ENCODE results near the gene WDR35.
"Not testable (repeated sequence)": the region's sequence is repeated elsewhere in the genome, so short reads cannot be mapped to it uniquely, and the experiment has no call there.

The WDR35 gene

DNA sequence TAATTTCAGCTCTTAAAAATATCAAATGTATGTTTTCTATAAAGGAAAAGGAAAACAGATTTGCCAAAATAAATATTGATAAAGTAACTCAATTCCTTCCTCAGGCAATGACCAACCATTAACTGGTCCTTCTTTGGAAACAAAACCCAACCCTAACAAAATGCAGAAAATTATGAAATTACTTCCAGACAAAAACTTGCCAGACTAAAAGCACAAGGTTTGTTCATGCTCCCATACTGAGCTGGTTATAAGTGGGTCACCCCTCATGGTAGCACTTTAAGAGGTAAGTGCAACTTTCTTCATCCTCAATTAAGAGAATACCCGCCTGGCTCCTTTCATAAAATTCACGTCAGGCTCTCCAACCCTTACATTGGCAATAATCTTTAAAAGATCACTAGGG, 57.0 kb downstream of the WDR35 start:
- H3K4me1 ChIP-seq (ENCODE audit: control insufficient read depth, insufficient read depth, low read length), result peaks cover 16% of the 10 kb centered on the region
- peaks cover 4% of the 10 kb centered on the region for H3K9me3 ChIP-seq (replicated peaks; ENCODE audit: low read length)
- peaks cover 29% of the 10 kb centered on the region for H3K36me3 ChIP-seq (ENCODE audit: insufficient read depth, low read length)
- no peaks in the 10 kb centered on the region for H3K27me3 ChIP-seq (ENCODE audit: control insufficient read depth, insufficient read depth, low read length)
- H3K9ac ChIP-seq (ENCODE audit: low read depth, low read length), result peak overlapping the region; percentile 63
- peak overlapping the region; percentile 43 for H3K4me3 ChIP-seq (ENCODE audit: low read length)
- H3K4me2 ChIP-seq (ENCODE audit: low read length), result peak overlapping the region; percentile 77

DNA sequence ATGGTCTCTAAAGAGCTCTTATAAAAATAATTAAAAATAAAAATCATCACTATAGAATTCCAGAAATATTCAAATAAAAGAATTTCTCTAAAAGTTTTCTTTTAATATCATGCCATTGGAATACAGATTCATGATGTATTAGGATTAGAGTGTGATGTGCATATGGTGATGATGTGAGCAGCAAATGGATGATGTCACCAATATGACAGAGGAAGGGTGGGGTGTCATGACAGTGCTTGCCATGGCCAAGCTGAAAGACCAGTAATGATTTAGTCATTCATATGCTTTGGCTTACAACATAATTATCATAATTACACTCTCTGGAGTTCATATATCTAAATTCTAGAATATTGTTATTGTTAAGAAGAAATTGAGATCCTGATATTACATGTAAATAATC, 60.7 kb downstream of the WDR35 start:
- Histone ChIP-seq H3K4me3 (ENCODE audit: low read length) (no peak overlapping the region), H3K9ac (ENCODE audit: low read depth, low read length) (no peak overlapping the region), H3K9me3 (replicated peaks; ENCODE audit: low read length) (peaks cover 4% of the 10 kb centered on the region), H3K27me3 (ENCODE audit: control insufficient read depth, insufficient read depth, low read length) (no peaks in the 10 kb centered on the region), H3K36me3 (ENCODE audit: insufficient read depth, low read length) (peaks cover 10% of the 10 kb centered on the region), H3K4me1 (ENCODE audit: control insufficient read depth, insufficient read depth, low read length) (peaks cover 16% of the 10 kb centered on the region), H3K4me2 (ENCODE audit: low read length) (no peak overlapping the region)

DNA sequence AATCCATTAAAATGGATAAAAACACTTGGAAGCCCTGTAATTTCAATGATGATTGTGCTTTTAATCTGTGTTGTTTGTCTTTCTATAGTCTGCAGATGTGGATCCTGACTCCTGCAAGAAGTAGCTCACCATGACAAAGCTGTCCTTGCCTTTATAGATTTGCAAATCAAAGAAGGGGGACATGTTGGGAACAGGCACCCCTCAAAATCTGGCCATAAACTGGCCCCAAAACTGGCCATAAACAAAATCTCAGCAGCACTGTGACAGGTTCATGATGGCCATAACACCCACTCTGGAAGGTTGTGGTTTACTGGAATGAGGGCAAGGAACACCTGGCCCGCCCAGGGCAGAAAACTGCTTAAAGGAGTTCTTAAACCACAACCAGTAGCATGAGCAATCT, 62.1 kb downstream of the WDR35 start:
- H3K9ac ChIP-seq (ENCODE audit: low read depth, low read length); H3K4me3 ChIP-seq (ENCODE audit: low read length); H3K27me3 ChIP-seq (ENCODE audit: control insufficient read depth, insufficient read depth, low read length); H3K4me1 ChIP-seq (ENCODE audit: control insufficient read depth, insufficient read depth, low read length); H3K4me2 ChIP-seq (ENCODE audit: low read length); H3K9me3 ChIP-seq (replicated peaks; ENCODE audit: low read length); H3K36me3 ChIP-seq (ENCODE audit: insufficient read depth, low read length): not testable (repeated sequence)

DNA sequence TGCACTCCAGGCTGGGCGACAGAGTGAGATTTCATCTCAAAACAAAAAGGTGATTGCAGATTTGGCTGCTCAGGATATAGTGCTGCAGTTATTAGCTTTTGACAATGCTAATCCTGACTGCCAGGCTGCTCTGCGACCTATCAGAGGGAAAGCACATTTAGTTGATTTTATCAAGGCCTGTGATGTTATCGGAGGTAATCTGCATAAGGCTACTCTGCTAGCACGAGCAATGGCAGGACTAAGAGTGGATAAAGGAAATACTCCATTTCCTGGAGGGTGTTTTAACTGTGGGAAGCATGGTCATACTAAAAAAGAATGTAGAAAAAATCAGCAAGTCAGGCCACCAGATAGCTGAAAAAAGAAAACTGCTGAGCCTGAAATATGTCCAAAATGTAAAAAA, 65.4 kb downstream of the WDR35 start:
- H3K9me3 ChIP-seq (replicated peaks; ENCODE audit: low read length); H3K4me1 ChIP-seq (ENCODE audit: control insufficient read depth, insufficient read depth, low read length); H3K9ac ChIP-seq (ENCODE audit: low read depth, low read length); H3K4me3 ChIP-seq (ENCODE audit: low read length); H3K27me3 ChIP-seq (ENCODE audit: control insufficient read depth, insufficient read depth, low read length); H3K36me3 ChIP-seq (ENCODE audit: insufficient read depth, low read length); H3K4me2 ChIP-seq (ENCODE audit: low read length): not testable (repeated sequence)

DNA sequence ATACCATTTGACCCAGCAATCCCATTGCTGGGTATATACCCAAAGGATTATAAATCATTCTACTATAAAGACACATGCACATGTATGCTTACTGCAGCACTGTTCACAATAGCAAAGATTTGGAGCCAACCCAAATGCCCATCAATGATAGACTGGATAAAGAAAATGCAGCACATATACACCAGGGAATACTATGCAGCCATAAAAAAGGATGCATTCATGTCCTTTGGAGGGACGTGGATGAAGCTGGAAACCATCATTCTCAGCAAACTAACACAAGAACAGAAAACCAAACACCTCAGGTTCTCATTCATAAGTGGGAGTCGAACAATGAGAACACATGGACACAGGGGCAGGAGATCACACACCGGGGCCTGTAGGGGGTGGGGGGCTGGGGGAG, 67.7 kb downstream of the WDR35 start:
- not testable (repeated sequence) for H3K4me1 ChIP-seq (ENCODE audit: control insufficient read depth, insufficient read depth, low read length); H3K9ac ChIP-seq (ENCODE audit: low read depth, low read length); H3K4me3 ChIP-seq (ENCODE audit: low read length); H3K36me3 ChIP-seq (ENCODE audit: insufficient read depth, low read length); H3K9me3 ChIP-seq (replicated peaks; ENCODE audit: low read length); H3K4me2 ChIP-seq (ENCODE audit: low read length); H3K27me3 ChIP-seq (ENCODE audit: control insufficient read depth, insufficient read depth, low read length)

DNA sequence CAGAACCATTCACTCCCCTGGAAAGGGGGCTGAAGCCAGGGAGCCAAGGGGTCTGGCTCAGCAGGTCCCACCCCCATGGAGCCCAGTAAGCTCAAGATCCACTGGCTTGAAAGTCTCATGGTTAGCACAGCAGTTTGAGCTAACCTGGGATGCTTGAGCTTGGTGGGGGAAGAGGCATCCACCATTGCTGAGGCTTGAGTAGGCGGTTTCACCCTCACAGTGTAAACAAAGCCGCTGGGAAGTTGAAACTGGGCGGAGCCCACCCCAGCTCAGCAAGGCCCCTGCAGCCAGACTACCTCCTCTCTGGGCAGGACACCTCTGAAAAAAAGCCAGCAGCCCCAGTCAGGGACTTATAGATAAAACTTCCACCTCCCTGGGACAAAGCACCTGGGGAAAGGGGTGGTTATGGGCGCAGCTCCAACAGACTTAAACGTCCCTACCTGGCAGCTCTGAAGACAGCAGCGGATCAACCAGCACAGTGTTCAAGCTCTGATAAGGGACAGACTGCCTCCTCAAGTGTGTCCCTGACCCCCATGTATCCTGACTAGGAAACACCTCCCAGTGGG, 73.4 kb downstream of the WDR35 start:
- no peaks in the 10 kb centered on the region for H3K27me3 ChIP-seq (ENCODE audit: control insufficient read depth, insufficient read depth, low read length)

DNA sequence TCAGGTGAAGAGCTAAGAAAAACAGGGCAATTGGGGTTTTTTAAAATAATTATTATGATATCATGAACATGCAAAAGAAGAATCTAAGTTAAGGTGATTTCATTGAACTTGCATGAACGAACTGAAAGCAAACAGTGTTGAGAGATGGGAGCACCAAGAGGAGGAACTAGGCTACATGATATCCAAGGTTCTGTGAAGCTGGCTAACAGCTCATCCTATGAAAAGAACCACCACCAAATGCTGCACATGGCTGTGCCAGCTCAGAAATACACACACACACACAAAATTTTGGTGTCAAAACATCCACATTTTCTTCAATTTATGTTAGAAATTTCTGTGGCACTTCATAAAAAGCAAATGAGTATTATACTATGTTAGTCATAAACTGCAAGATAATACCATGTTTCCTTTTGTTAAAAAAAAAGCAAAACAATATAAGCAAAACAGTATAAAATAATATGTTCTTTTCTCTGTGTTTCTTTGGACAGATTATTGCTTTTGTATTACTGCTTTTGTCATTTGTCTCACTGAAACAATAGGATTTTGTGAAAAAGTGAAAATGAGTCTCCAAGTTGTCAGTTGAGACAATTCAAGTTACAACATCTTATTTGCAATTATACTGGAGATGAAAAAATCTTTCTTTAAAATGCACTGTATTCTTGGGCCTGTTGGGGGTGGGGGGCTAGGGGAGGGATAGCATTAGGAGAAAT, 75.5 kb downstream of the WDR35 start:
- no peak overlapping the region for H3K4me2 ChIP-seq (ENCODE audit: low read length)
- peaks cover 21% of the 10 kb centered on the region for H3K4me1 ChIP-seq (ENCODE audit: control insufficient read depth, insufficient read depth, low read length)
- H3K36me3 ChIP-seq (ENCODE audit: insufficient read depth, low read length), result no peaks in the 10 kb centered on the region
- H3K9ac ChIP-seq (ENCODE audit: low read depth, low read length), result no peak overlapping the region
- H3K27me3 ChIP-seq (ENCODE audit: control insufficient read depth, insufficient read depth, low read length), result no peaks in the 10 kb centered on the region
- H3K4me3 ChIP-seq (ENCODE audit: low read length), result no peak overlapping the region
- H3K9me3 ChIP-seq (replicated peaks; ENCODE audit: low read length), result no peaks in the 10 kb centered on the region

More for the DNA sequence above, 73.4 kb downstream of the WDR35 start:
- Histone ChIP-seq H3K4me1 (ENCODE audit: control insufficient read depth, insufficient read depth, low read length) (peaks cover 9% of the 10 kb centered on the region), H3K9ac (ENCODE audit: low read depth, low read length) (no peak overlapping the region), H3K36me3 (ENCODE audit: insufficient read depth, low read length) (no peaks in the 10 kb centered on the region), H3K9me3 (replicated peaks; ENCODE audit: low read length) (no peaks in the 10 kb centered on the region), H3K4me2 (ENCODE audit: low read length) (no peak overlapping the region), H3K4me3 (ENCODE audit: low read length) (no peak overlapping the region)

DNA sequence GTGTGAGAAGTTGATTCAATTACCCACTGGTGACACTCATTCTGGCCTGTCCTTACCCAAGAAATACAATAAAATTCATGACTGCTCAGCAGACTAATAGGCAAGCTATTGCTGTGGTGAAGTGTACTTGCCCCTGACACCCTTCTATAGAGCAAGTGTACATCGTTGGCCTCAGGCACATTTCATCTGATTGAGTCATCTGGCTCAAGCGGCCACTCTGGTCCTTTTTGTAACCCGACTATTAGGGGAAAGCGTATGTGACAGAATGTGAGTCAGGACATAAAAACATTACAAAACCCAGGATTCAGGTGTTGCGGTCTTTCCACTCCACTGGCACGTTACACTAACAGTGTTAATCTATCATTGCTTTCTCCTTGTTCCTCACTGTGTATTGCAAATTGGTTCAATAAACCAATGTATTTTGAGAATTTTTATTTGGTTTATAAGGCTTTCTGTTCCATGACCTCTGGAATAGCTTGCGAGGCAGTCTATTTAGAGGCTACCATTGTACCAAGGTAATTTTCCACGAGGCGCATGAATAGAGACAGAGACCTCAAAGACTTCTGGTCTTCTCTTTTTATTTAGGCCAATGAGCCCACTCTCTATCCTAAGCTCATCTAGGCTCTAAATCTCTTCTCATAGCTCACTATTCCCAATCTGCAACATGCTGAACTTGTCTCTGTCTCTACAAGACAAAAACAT, 77.9 kb downstream of the WDR35 start:
- Histone ChIP-seq H3K9ac (ENCODE audit: low read depth, low read length) (no peak overlapping the region), H3K27me3 (ENCODE audit: control insufficient read depth, insufficient read depth, low read length) (no peaks in the 10 kb centered on the region), H3K4me3 (ENCODE audit: low read length) (no peak overlapping the region)

DNA sequence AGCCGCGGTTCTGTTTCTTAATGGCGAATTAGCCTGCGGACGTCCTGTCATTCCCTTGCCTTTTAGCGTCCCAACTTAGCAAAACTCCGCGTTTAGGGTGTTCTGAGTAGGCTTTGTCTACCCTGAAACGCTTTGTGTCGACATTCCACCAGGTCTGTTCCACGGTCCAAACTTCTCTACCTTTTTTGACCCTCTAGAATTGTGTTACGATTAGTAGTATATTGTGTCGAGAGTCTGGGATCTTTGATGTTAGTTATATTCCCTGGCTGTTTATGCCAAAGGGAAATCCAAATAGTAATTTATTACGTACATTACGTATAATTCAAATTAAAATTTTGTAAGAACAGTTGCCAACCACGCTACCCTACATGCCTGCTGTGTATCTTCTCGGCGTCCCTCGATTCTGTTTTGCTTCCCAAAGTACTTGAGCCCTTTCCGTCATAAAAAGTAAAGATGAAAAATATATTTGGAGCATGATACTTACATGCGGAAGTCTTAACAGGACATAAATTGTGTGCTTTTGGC, 87.6 kb downstream of the WDR35 start:
- Histone ChIP-seq H3K27me3 (ENCODE audit: control insufficient read depth, insufficient read depth, low read length) (no peaks in the 10 kb centered on the region), H3K36me3 (ENCODE audit: insufficient read depth, low read length) (no peaks in the 10 kb centered on the region), H3K4me2 (ENCODE audit: low read length) (peak overlapping the region; percentile 86), H3K4me1 (ENCODE audit: control insufficient read depth, insufficient read depth, low read length) (peaks cover 34% of the 10 kb centered on the region), H3K9ac (ENCODE audit: low read depth, low read length) (peak overlapping the region; percentile 95), H3K9me3 (replicated peaks; ENCODE audit: low read length) (no peaks in the 10 kb centered on the region), H3K4me3 (ENCODE audit: low read length) (peak overlapping the region; percentile 87)

More for the DNA sequence above, 77.9 kb downstream of the WDR35 start:
- H3K36me3 ChIP-seq (ENCODE audit: insufficient read depth, low read length), result no peaks in the 10 kb centered on the region
- no peaks in the 10 kb centered on the region for H3K9me3 ChIP-seq (replicated peaks; ENCODE audit: low read length)
- H3K4me2 ChIP-seq (ENCODE audit: low read length), result peak overlapping the region; percentile 3
- H3K4me1 ChIP-seq (ENCODE audit: control insufficient read depth, insufficient read depth, low read length), result peaks cover 21% of the 10 kb centered on the region

DNA sequence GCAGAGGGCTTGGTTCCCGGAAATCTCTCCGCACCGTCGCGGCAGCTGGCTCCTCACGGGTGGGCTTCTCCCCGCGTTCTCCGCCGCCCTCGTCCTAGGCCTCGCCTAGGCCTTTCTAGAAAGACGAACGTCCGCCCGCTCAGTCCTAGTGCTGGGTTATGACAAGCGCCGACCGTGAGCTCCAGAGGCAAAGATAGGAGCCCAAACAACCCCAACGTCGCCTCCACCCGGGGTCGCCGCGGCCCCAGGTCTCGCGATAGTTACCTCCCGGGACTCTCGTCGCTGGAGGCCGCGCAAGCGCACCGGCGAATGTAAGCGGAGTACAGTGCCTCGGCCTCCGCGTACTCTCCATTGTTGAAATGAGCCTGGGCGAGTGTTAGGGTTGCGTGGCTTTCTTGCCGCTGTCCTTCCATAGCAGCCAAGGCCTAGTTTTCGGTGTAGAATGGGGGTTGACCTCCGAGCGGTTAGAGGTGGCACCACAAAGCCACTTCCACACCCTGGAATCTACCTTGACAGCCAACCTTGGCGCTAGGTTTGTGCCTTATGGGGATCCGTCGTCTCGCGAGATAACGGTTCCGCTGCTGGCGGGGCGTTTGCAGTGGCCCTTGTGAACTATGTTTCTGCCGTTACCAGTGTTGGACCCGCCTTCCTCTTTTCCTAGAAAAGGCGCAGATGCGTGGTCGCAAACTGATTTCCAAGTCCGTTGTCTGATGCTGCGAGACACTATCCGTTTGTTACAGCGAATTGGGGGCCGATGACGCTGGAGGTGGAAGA, 88.3 kb downstream of the WDR35 start, which contains the start of gene TTC32:
Gene TTC32, minus strand, starts transcription at position 542 of the 774 bp plus-strand sequence. Its CDS starts 129 bp downstream, at position 413.
- H3K4me1 ChIP-seq (ENCODE audit: control insufficient read depth, insufficient read depth, low read length), result peaks cover 34% of the 10 kb centered on the region
- H3K4me3 ChIP-seq (ENCODE audit: low read length), result peak within 1 kb of the TSS; percentile 87
- peak within 1 kb of the TSS; percentile 95 for H3K9ac ChIP-seq (ENCODE audit: low read depth, low read length)
- H3K9me3 ChIP-seq (replicated peaks; ENCODE audit: low read length), result no peaks in the 10 kb centered on the region
- no peaks in the 10 kb centered on the region for H3K36me3 ChIP-seq (ENCODE audit: insufficient read depth, low read length)
- no peaks in the 10 kb centered on the region for H3K27me3 ChIP-seq (ENCODE audit: control insufficient read depth, insufficient read depth, low read length)
- H3K4me2 ChIP-seq (ENCODE audit: low read length), result peak within 1 kb of the TSS; percentile 86

DNA sequence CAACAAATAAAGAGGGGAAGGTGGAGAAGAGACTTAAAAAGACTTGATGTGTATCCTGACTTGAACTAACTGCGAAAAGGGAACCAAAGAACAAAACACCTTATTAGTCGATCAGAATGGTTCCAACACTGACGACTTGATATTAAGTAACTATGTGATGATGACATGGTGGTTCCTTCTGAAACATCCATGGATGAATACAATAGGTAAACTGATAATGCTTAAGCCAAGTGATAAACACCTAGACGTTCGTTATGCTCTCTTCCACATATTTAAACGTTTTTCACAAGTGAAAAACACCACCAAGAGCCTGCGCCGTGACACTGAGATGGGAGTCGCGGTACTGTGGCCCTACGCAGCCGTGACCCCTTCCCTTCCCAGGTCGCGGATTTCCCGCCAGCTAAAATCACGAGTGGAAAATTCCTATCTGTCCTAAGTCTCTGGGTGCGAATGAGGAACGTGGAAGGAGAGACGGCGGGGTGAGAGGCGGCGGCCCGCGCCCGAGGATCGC, 88.9 kb downstream of the WDR35 start:
- H3K9ac ChIP-seq (ENCODE audit: low read depth, low read length), result peak overlapping the region; percentile 95
- peak overlapping the region; percentile 86 for H3K4me2 ChIP-seq (ENCODE audit: low read length)
- peaks cover 34% of the 10 kb centered on the region for H3K4me1 ChIP-seq (ENCODE audit: control insufficient read depth, insufficient read depth, low read length)
- H3K9me3 ChIP-seq (replicated peaks; ENCODE audit: low read length), result no peaks in the 10 kb centered on the region
- H3K36me3 ChIP-seq (ENCODE audit: insufficient read depth, low read length), result no peaks in the 10 kb centered on the region
- H3K4me3 ChIP-seq (ENCODE audit: low read length), result peak overlapping the region; percentile 87
- H3K27me3 ChIP-seq (ENCODE audit: control insufficient read depth, insufficient read depth, low read length), result no peaks in the 10 kb centered on the region

Measured in skeletal muscle satellite cell (primary cell).